Osteoblast (primary cell): Measurements from ENCODE around the gene CDC42BPG. TPM values are rescaled to one million over a fixed set of nuclear protein-coding genes. Genes with fewer than 3 reads are reported as not detected.

Experiments
- DNase-seq: peaks from one replicate; pipeline ENCODE4 v3.0.0; 2011; ENCODE audit warnings: low spot score, mixed read lengths; ENCODE audit not compliant: insufficient read length; ENCODE audit errors: missing footprints
- H2AFZ ChIP-seq: 2 replicates; pipeline ENCODE4 v1.6.0; 2011; ENCODE audit warnings: mild to moderate bottlenecking, low read length
- H3K27ac ChIP-seq: 2 replicates; pipeline ENCODE4 v1.5.1; 2011; ENCODE audit warnings: mild to moderate bottlenecking, low read depth, low read length, moderate library complexity
- H3K27me3 ChIP-seq: 2 replicates; pipeline ENCODE4 v1.6.0; 2012; ENCODE audit warnings: mild to moderate bottlenecking, control low read depth, inconsistent platforms, low read length, moderate library complexity; ENCODE audit not compliant: insufficient read depth
- H3K36me3 ChIP-seq: 2 replicates; pipeline ENCODE4 v1.5.1; 2011; ENCODE audit warnings: mild to moderate bottlenecking, low read length, control low read depth, moderate library complexity; ENCODE audit not compliant: insufficient read depth
- H3K4me1 ChIP-seq: 2 replicates; pipeline ENCODE4 v1.5.1; 2011; ENCODE audit warnings: mild to moderate bottlenecking, low read length, control low read depth, moderate library complexity; ENCODE audit not compliant: insufficient read depth
- H3K4me2 ChIP-seq: 2 replicates; pipeline ENCODE4 v1.6.0; 2011; ENCODE audit warnings: mild to moderate bottlenecking, low read length; ENCODE audit not compliant: insufficient read depth
- H3K4me3 ChIP-seq: fragments of 200-600 bp; sonication (generic); 3 replicates; pipeline ENCODE4 v1.5.1; 2012; ENCODE audit warnings: mild to moderate bottlenecking, low read length, inconsistent platforms; ENCODE audit not compliant: insufficient read depth
- H3K79me2 ChIP-seq: 2 replicates; pipeline ENCODE4 v1.6.0; 2012; ENCODE audit warnings: mild to moderate bottlenecking, low read length, control low read depth, inconsistent platforms; ENCODE audit not compliant: insufficient read depth
- H3K9me3 ChIP-seq: 2 replicates; pipeline ENCODE4 v1.5.1; 2011; ENCODE audit warnings: low read depth, low read length, control low read depth
- H4K20me1 ChIP-seq: 2 replicates; pipeline ENCODE4 v1.6.0; 2012; ENCODE audit warnings: mild to moderate bottlenecking, low read length, control low read depth; ENCODE audit not compliant: insufficient read depth
- CTCF ChIP-seq: IDR thresholded peaks from 2 replicates; pipeline ENCODE4 v1.5.1; 2011; ENCODE audit warnings: mild to moderate bottlenecking, low read depth, low read length, moderate library complexity; ENCODE audit errors: extremely low read depth
- total RNA-seq: library from RNA; depleted of rRNA; stranded (reverse); fragments of >200 nt; gene quantifications from 2 replicates; pipeline ENCODE4 v1.2.3, GENCODE V29; 2012

The CDC42BPG gene
- total RNA-seq, 1 donor, result under 0.01 TPM

DNA sequence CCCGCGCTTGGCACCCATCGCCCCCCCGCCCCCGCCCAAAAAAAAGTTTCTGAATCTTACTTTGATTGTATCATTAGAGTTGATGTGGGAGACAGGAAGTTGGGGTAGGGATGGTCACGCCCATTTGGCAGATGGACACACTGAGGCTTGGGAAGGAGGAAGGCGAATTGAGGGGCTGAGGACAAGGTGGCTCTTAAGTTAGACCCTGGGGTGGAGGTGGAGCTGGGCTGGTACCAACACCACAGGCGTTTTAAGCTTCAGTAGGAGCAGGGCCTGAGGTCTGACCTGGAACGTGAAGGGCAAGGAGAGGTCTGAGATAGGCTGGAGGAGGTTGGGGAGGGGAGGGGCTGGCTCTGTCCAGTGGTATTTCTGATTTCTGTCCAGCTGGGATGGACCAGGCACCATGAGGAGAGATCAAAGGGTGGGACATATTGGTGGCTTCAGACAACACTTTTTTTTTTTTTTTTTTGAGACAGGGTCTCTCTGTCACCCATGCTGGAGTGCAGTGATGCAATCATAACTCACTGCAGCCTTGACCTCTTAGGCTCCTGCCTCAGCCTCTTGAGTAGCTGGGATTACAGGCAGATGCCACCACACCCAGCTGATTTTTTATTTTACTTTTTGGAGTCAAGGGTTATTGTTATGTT is 799 bp upstream of the CDC42BPG start:
- H3K4me1 ChIP-seq, result peaks cover 5% of the 10 kb centered on the region
- no peak overlapping the region for H2AFZ ChIP-seq
- H3K79me2 ChIP-seq, result no peaks in the 10 kb centered on the region
- H4K20me1 ChIP-seq, result peaks cover 2% of the 10 kb centered on the region
- H3K4me2 ChIP-seq, result peak overlapping the region; percentile 28
- DNase-seq, result peak; percentile 86
- no peaks in the 10 kb centered on the region for H3K27me3 ChIP-seq
- no peak overlapping the region for H3K27ac ChIP-seq
- no peak overlapping the region for H3K4me3 ChIP-seq
- H3K36me3 ChIP-seq, result no peaks in the 10 kb centered on the region
- H3K9me3 ChIP-seq, result no peaks in the 10 kb centered on the region
- TF ChIP-seq CTCF, result no peak

- no peak for TF ChIP-seq CTCF
- H3K9me3 ChIP-seq, result no peaks in the 10 kb centered on the region
- H3K79me2 ChIP-seq, result no peaks in the 10 kb centered on the region
- H3K27me3 ChIP-seq, result no peaks in the 10 kb centered on the region
- H2AFZ ChIP-seq, result no peak overlapping the region
- no peak overlapping the region for H3K4me2 ChIP-seq
- no peaks in the 10 kb centered on the region for H3K4me1 ChIP-seq
- no peaks in the 10 kb centered on the region for H3K36me3 ChIP-seq
- H3K27ac ChIP-seq, result no peak overlapping the region
- no peak for DNase-seq
- no peak overlapping the region for H3K4me3 ChIP-seq
- H4K20me1 ChIP-seq, result peaks cover 2% of the 10 kb centered on the region
Observed at GRCh38 chr11:64843686-64844329, 645 bp downstream of the CDC42BPG start.

DNA sequence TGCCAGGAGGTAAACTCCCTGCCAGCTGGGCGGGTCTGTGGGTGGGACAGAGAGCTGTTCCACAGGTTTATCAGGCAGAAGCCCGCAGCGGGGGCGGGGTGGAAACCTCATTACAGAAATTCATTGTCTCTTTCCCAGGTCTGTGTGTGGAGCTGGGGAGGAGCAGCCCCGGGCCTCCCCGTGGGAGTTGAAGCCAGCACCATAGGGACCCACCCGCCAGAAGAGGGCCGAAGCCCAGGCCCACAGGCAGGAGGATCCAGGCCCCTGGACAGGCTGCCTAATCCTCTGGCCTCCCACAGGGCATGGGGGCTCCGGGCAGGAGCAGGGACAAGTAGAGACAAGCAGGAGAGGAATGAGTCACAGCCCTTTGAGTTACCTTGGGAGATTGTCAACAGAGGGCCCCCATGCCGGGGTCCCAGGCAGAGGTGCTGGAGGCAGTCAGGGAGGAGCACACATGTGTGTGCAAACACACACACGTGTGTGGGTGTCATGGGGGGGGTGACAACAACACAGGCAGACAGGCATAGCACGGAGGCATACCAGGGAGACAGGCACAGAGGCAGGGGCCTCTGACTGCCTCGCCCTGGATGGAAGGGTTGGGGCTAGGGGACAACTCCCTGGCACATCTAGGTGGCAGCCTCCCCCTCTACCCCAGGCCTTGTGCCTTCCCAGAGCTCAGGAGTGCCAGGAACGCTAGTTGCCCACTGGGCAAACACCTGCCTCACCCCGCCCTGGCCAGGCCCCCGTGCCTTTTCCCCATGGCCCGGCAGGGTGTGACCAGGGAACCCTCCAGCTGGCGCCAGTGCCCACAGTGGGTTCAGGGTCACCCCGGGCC is 1.4 kb downstream of the CDC42BPG start:
- Histone ChIP-seq H3K36me3 (no peaks in the 10 kb centered on the region), H3K4me3 (no peak overlapping the region), H3K27ac (no peak overlapping the region), H3K27me3 (no peaks in the 10 kb centered on the region), H3K9me3 (no peaks in the 10 kb centered on the region), H3K4me2 (no peak overlapping the region), H3K79me2 (no peaks in the 10 kb centered on the region), H4K20me1 (peaks cover 2% of the 10 kb centered on the region), H2AFZ (no peak overlapping the region), H3K4me1 (no peaks in the 10 kb centered on the region)
- TF ChIP-seq CTCF, result no peak
- peak; percentile 88 for DNase-seq

- no peak overlapping the region for H2AFZ ChIP-seq
- H3K4me1 ChIP-seq, result no peaks in the 10 kb centered on the region
- peak; percentile 86 for DNase-seq
- H3K36me3 ChIP-seq, result no peaks in the 10 kb centered on the region
- no peak overlapping the region for H3K27ac ChIP-seq
- H4K20me1 ChIP-seq, result peaks cover 2% of the 10 kb centered on the region
- H3K4me2 ChIP-seq, result no peak overlapping the region
- H3K9me3 ChIP-seq, result no peaks in the 10 kb centered on the region
- no peak overlapping the region for H3K4me3 ChIP-seq
- no peaks in the 10 kb centered on the region for H3K27me3 ChIP-seq
- no peaks in the 10 kb centered on the region for H3K79me2 ChIP-seq
- no peak for TF ChIP-seq CTCF
Observed at GRCh38 chr11:64842366-64842759, 2.1 kb downstream of the CDC42BPG start.
